Activated T-helper 2 cell treated with anti-CD3 and anti-CD28 coated beads, Interferon-gamma antibody, Interleukin-2, Interleukin-4, amounts not matched to agents 10 μg/mL and 5 μg/mL and 100 μg/mL, durations not matched to agents 14 hours and 24 hours and 36 hours (primary cell): ENCODE results near the gene CCDC124. TPM values are rescaled to one million over a fixed set of nuclear protein-coding genes. Genes with fewer than 3 reads are reported as not detected.

Source experiments
- DNase-seq: peaks from one replicate; pipeline ENCODE4 v3.0.0; 2021; ENCODE audit warnings: low spot score
- H3K27ac Mint-ChIP-seq: one replicate; pipeline ENCODE4 v1.8.0; 2021; ENCODE audit warnings: mixed read lengths
- H3K27me3 Mint-ChIP-seq: one replicate; pipeline ENCODE4 v1.8.0; 2021; ENCODE audit warnings: low read depth, mixed read lengths
- H3K36me3 Mint-ChIP-seq: one replicate; pipeline ENCODE4 v1.8.0; 2021; ENCODE audit warnings: low read depth, mixed read lengths
- H3K4me1 Mint-ChIP-seq: one replicate; pipeline ENCODE4 v1.8.0; 2021; ENCODE audit warnings: low read depth, mixed read lengths
- H3K4me3 Mint-ChIP-seq: one replicate; pipeline ENCODE4 v1.8.0; 2021; ENCODE audit warnings: low read depth, mild to moderate bottlenecking, moderate library complexity, mixed read lengths
- H3K9me3 Mint-ChIP-seq: one replicate; pipeline ENCODE4 v1.8.0; 2021; ENCODE audit warnings: mixed read lengths
- intact Hi-C: fragments of 100-400 bp; cut with micrococcal nuclease; formaldehyde crosslinking; loops from one replicate; pipeline ENCODE4 v1.15.1; 2023
- total RNA-seq: library from RNA; stranded (reverse); gene quantifications from 2 replicates; pipeline ENCODE4 v1.2.3, GENCODE V29; 2022

CCDC124 gene
- total RNA-seq, 1 donor from 2014 or later: 123 TPM

DNA sequence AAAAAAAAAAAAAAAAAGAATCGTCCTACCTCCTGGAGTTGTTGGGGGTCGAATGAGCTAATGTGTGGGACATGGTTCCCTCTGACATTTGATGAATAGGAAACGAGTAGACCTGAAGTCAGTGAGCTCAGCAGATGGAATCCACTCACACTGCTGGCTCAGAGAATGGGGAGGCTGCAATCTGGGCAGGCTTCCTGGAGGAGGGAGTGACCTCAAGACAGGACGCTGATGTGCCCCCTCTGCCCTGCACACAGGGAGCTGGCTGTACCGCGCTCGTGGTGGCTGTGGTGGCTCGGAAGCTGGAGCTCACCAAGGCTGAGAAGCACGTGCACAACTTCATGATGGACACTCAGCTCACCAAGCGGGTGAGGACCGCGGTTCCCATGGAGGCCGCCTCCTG, 55.3 kb downstream of the CCDC124 start:
- intact Hi-C loops: no loop called here
- no peak for DNase-seq
- Mint-ChIP-seq H3K27me3 (no peaks in the 10 kb centered on the region), H3K4me1 (no peaks in the 10 kb centered on the region), H3K4me3 (no peak overlapping the region), H3K27ac (no peak overlapping the region), H3K36me3 (no peaks in the 10 kb centered on the region), H3K9me3 (no peaks in the 10 kb centered on the region)

DNA sequence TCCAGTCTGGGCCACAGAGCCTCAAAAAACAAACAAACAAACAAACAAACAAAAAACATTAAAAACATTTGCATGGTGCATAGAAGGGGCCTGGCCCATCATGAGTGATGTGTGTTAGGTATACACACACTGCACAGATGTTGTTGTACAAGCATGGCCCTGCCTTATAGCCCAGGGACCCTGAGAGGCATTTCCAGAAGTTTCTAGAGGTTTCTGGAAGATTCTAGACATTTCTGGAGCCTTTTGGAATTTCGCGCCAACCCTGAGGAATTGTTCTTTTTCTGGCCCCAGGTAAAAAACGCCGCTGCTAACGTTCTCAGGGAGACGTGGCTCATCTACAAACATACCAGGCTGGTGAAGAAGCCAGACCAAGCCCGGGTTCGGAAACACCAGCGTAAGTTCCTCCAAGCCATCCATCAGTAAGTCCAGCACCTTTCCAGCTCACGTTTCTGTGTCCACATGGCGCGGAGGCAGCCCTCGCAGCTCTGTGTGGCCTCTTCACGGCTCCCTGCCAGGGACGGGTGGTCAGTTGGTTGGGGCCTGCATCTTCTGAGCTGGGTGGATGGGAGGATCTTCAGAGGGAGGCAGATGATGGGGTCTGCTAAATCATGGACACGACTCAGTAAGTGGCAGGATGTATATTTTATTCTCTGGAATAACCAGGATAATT, 56.7 kb downstream of the CCDC124 start:
- intact Hi-C loops: no loop called here
- Mint-ChIP-seq H3K27ac (no peak overlapping the region), H3K27me3 (no peaks in the 10 kb centered on the region), H3K4me1 (no peaks in the 10 kb centered on the region), H3K36me3 (no peaks in the 10 kb centered on the region), H3K9me3 (no peaks in the 10 kb centered on the region), H3K4me3 (no peak overlapping the region)
- no peak for DNase-seq

DNA sequence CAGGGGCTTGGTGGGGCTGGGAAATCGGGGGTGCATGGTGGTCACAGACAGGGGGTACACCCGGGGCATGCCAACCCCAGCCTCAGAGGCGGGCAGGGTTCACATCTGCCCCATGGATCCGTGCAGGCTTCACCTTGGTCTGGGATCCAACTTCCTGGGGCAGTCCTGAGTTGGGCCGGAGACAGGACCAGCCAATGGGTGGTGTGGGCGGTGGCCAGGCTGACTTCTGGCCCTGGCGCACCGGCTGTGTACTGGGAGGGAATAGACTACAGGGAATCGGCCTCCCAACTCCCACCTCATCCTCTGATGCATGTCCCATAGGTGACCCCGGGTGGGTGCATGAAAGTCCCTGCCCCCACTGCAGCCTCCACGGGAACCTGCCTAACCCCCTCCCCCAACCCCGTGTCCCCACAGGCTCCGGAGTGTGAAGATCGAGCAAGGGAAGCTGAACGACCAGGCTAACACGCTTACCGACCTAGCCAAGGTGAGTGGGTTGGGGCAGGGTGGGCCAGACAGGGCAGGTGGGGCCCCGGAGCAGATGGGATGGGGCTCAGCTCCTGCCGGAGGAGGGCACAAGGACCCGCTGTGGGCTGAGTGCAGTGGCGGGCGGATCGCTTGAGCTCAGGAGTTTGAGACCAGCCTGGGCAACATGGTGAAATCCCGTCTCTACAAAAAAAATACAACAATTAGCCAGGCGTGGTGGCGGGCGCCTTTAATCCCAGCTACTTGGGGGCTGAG, 60.4 kb downstream of the CCDC124 start:
- H3K4me3 Mint-ChIP-seq: no peak overlapping the region
- H3K27ac Mint-ChIP-seq: no peak overlapping the region
- no peak for DNase-seq
- H3K4me1 Mint-ChIP-seq: peaks cover 3% of the 10 kb centered on the region
- H3K36me3 Mint-ChIP-seq: no peaks in the 10 kb centered on the region
- intact Hi-C loops: no loop called here
- no peaks in the 10 kb centered on the region for H3K9me3 Mint-ChIP-seq
- H3K27me3 Mint-ChIP-seq: peaks cover 6% of the 10 kb centered on the region

Other genes with a start within 250 kb of the CCDC124 start
- gene UNC13A, start 244.7 kb upstream of the CCDC124 start, total RNA-seq: 0.02 TPM in 1 of 2 replicates, not detected in the other
- 66.7 and 80.3 TPM in 2 replicates for gene MAP1S, start 213.5 kb upstream of the CCDC124 start, total RNA-seq
- gene FCHO1, start 181.5 kb upstream of the CCDC124 start, total RNA-seq: 74.7 and 75.6 TPM in 2 replicates
- not detected in 2 replicates for gene B3GNT3, start 137.9 kb upstream of the CCDC124 start, total RNA-seq
- 6.2 and 6.9 TPM in 2 replicates for gene INSL3, start 111.5 kb upstream of the CCDC124 start, total RNA-seq
- 212 and 221 TPM in 2 replicates for gene JAK3, start 85.0 kb upstream of the CCDC124 start, total RNA-seq
- gene RPL18A, start 73.1 kb upstream of the CCDC124 start, total RNA-seq: 2,784 and 2,842 TPM in 2 replicates
- gene SLC5A5, start 61.1 kb upstream of the CCDC124 start, total RNA-seq: 0.69 and 0.75 TPM in 2 replicates
- gene KCNN1, start 34.1 kb downstream of the CCDC124 start, total RNA-seq: 0.14 and 0.16 TPM in 2 replicates
- gene ARRDC2, start 75.2 kb downstream of the CCDC124 start, total RNA-seq: 39.2 and 40.5 TPM in 2 replicates
- gene IL12RB1, start 153.9 kb downstream of the CCDC124 start, total RNA-seq: 41.4 and 43.3 TPM in 2 replicates
- 16.6 and 17.2 TPM in 2 replicates for gene MAST3, start 164.8 kb downstream of the CCDC124 start, total RNA-seq
- gene PIK3R2, start 220.1 kb downstream of the CCDC124 start, total RNA-seq: 19.4 and 21.4 TPM in 2 replicates
- 37.0 and 41.2 TPM in 2 replicates for gene IFI30, start 240.8 kb downstream of the CCDC124 start, total RNA-seq